ENCODE data around the gene CBR1. TPM values are rescaled to one million over a fixed set of nuclear protein-coding genes. Genes with fewer than 3 reads are reported as not detected.

CBR1 gene
- polyA plus RNA-seq, 1 experiment, result 157 TPM

GRCh38 chr21:36077758-36078157 is 7.9 kb downstream of the CBR1 start:
- ChIA-PET CTCF (interaction anchor here (0.6 kb wide), 1 partner anchor 14 kb away, joined by 3 read pairs; no protein-coding TSS in a partner anchor), POLR2A (no interaction called here)
- Histone ChIP-seq H3K4me3 (ENCODE audit: low read depth, low read length) (no peak overlapping the region), H3K36me3 (ENCODE audit: control insufficient read depth, insufficient read depth, low read length) (no peaks in the 10 kb centered on the region), H3K27me3 (ENCODE audit: control insufficient read depth, insufficient read depth, low read length) (no peaks in the 10 kb centered on the region)
- no peak for DNase-seq (ENCODE audit: low read depth)
- no peak for TF ChIP-seq CTCF (IDR thresholded peaks at IDR 0.05; ENCODE audit: insufficient read depth, low read depth, low read length)

GRCh38 chr21:36079010-36079649 is 9.3 kb downstream of the CBR1 start:
- DNase-seq (ENCODE audit: low read depth), result no peak
- Histone ChIP-seq H3K27me3 (ENCODE audit: control insufficient read depth, insufficient read depth, low read length) (no peaks in the 10 kb centered on the region), H3K4me3 (ENCODE audit: low read depth, low read length) (no peak overlapping the region), H3K36me3 (ENCODE audit: control insufficient read depth, insufficient read depth, low read length) (no peaks in the 10 kb centered on the region)
- TF ChIP-seq CTCF (IDR thresholded peaks at IDR 0.05; ENCODE audit: insufficient read depth, low read depth, low read length), result no peak
- ChIA-PET POLR2A (no interaction called here), CTCF (no interaction called here)

- no peak for DNase-seq (ENCODE audit: low read depth)
- ChIA-PET POLR2A (no interaction called here), CTCF (interaction anchor here (1.3 kb wide), 1 partner anchor 12 kb away, joined by 5 read pairs; no protein-coding TSS in a partner anchor)
- no peak overlapping the region for H3K4me3 ChIP-seq (ENCODE audit: low read depth, low read length)
- H3K27me3 ChIP-seq (ENCODE audit: control insufficient read depth, insufficient read depth, low read length), result no peaks in the 10 kb centered on the region
- TF ChIP-seq CTCF (IDR thresholded peaks at IDR 0.05; ENCODE audit: insufficient read depth, low read depth, low read length), result no peak
- no peaks in the 10 kb centered on the region for H3K36me3 ChIP-seq (ENCODE audit: control insufficient read depth, insufficient read depth, low read length)
These were observed 9.8 kb downstream of the CBR1 start for GRCh38 chr21:36079671-36080070.

GRCh38 chr21:36080386-36080785 is 10.6 kb downstream of the CBR1 start:
- H3K4me3 ChIP-seq (ENCODE audit: low read depth, low read length), result no peak overlapping the region
- DNase-seq (ENCODE audit: low read depth), result no peak
- no peaks in the 10 kb centered on the region for H3K27me3 ChIP-seq (ENCODE audit: control insufficient read depth, insufficient read depth, low read length)
- no peak for TF ChIP-seq CTCF (IDR thresholded peaks at IDR 0.05; ENCODE audit: insufficient read depth, low read depth, low read length)
- CTCF ChIA-PET, result interaction anchor here (1.3 kb wide), 1 partner anchor 11 kb away, joined by 5 read pairs; no protein-coding TSS in a partner anchor
- POLR2A ChIA-PET, result no interaction called here
- no peaks in the 10 kb centered on the region for H3K36me3 ChIP-seq (ENCODE audit: control insufficient read depth, insufficient read depth, low read length)

GRCh38 chr21:36082237-36082664 is 12.4 kb downstream of the CBR1 start:
- ChIA-PET CTCF (no interaction called here), POLR2A (interaction anchor here (0.6 to 0.7 kb wide), 2 partner anchors 22 to 27 kb away, joined by 3 to 13 read pairs; partner anchors contain the start of gene SETD4)
- Histone ChIP-seq H3K4me3 (ENCODE audit: low read depth, low read length) (no peak overlapping the region), H3K27me3 (ENCODE audit: control insufficient read depth, insufficient read depth, low read length) (no peaks in the 10 kb centered on the region), H3K36me3 (ENCODE audit: control insufficient read depth, insufficient read depth, low read length) (no peaks in the 10 kb centered on the region)
- TF ChIP-seq CTCF (IDR thresholded peaks at IDR 0.05; ENCODE audit: insufficient read depth, low read depth, low read length), result no peak
- DNase-seq (ENCODE audit: low read depth), result no peak
